Femur (tissue), 1 donor: ENCODE measurements around the gene BBX.

Experiments used
- DNase-seq: peaks from one replicate; pipeline ENCODE4 v3.0.0-alpha.2; 2017

The BBX gene

DNA sequence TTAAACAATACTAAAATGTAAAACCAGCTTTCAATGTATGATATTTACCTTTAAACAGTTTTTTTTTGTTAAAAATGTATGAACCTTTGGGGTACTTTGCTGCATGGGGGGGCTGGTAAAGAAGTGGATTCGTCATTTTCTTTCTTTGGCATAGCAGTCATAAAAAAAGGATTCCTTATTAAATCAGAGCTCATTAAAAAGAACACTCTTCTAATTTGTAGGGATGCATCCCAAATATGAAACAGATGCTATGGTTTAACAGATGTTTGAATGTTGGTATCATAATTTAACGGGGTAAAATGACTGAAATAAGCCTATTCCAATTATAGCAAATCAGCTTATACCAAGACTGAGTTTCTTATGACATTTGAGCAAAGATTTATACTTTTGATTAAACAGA lies 234.4 kb downstream of the BBX start:
- DNase-seq: no peak

DNA sequence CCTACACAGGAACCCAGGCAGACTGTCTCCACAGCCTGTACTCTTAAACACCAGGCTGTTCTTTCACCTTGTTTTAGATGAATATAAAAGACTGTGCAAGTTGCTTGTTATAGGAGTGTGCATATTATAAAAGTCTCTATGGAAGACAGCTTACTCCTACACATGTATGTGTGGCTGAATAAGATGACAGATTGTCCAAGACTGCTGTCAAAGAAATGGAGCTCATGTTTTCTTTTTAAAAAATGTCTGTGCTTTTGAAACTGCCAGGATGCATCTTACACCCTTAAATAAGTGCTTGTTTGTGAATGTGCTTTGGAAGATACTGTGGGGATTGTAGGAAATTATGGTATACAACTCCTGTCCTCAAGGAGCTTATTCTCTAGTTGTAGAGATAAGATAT lies 237.4 kb downstream of the BBX start:
- no peak for DNase-seq

- DNase-seq: no peak
Observed at GRCh38 chr3:107761391-107761790, 238.6 kb downstream of the BBX start.

GRCh38 chr3:107765524-107765923 lies 242.8 kb downstream of the BBX start:
- DNase-seq: no peak

DNA sequence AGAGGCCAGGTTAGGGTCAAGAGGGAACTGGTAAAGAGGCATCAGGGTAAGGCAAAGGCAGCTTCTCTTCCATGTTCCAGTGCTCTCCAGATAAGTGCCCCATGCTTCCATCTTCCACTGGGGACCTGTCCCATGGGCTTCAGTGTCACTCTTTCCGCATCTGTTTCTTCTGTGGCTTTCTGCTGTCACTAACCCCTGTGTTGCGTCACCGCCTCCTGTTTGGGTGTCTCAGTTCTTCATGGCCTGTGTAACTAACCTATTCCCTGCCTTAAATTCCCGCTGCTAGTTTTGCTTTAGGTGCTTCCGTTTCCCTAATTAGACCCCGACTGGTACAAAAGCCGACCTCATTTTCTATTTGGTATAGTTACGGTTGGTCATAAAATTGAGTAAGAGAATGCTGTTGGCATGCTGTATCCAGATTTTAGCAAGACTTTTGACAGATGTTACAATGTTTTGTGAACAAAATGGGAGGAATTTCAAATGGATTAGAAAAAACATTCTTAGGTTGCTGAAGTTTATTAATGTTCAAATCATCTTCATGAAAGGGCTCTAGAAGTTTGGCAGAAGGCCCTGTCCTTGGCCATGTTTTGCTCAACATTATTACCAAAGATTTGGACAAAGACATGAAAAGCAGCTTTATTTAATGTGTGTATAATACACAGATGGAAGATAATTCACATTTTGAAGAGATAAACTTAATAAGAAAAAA lies 245.3 kb downstream of the BBX start:
- no peak for DNase-seq

- no peak for DNase-seq
Observed at GRCh38 chr3:107769882-107770281, 247.1 kb downstream of the BBX start.

- DNase-seq: no peak
Observed at GRCh38 chr3:107772016-107772415, 249.3 kb downstream of the BBX start.

DNA sequence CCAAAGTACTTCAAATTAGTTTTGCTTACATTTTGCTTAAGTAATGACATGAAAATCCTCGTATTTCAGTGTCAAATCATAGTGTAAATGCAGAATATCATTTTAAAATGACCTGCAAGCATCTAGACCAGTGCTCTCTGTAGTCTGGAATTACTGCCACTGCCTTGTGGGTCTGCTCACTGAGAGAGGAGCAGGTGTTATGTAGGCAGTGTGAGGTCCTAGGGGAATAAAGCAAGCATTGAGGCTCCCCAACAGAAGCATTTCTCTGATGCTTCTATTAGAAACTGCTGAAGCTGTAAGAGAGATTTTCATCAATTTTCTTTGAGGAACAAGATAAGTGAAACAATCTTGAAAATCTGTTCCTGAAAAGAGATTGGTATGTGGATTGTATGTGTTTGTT lies 253.2 kb downstream of the BBX start:
- no peak for DNase-seq

DNA sequence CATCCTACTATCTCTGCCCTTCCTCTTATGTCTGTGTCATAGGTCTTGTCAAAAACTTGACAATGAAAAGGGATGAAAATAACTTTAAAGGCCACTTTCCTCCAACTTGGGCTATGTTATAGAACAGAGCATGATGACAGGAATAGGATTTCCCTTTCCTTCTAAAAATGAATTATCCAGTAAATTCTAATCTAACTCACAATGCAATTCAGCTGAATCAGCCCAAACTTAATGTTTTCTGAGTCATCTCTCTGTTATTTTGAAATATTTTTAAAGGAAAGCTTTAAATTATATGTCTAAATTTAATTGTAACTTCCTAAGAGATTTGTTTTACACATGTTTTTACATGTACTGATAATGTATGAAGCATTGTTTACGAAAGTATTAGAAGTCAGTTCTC lies 258.5 kb downstream of the BBX start:
- no peak for DNase-seq

DNA sequence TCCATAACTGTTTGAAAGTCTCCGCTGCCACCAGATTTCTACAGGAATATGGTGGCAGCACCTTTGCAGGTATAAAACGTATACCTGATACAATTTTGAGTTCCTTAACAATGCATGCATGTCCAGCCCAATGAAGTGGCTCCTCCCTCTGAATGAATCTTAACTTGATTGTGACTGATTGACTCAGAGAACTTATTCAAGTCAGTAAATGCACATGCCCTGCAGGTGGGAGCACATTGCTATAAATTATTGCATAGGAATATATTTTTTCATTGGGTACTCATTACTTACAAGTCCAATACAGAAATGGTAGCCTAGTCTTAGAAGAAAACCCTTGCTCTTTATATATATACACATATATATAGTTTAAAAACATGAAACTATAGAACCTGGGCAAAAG lies 259.3 kb downstream of the BBX start:
- DNase-seq: no peak

DNA sequence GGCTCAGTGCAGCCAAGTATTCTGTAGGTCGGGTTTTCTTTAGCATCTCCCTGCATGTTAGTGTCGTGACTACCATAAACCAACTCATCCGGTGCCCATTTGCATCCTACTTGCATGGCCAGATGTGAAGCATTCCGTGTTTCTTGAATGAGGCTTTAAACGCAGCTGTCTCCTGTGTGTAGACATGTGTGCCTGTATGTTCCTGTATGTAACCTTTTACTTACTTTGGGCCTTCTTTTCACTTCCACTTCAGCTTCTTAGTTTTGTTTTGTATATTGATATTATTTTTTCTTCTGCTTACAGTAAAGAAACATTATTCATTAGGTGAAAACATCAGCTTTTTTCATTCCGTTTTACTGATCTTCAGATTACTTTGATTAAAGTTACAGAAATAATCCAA lies 267.9 kb downstream of the BBX start:
- DNase-seq: no peak

DNA sequence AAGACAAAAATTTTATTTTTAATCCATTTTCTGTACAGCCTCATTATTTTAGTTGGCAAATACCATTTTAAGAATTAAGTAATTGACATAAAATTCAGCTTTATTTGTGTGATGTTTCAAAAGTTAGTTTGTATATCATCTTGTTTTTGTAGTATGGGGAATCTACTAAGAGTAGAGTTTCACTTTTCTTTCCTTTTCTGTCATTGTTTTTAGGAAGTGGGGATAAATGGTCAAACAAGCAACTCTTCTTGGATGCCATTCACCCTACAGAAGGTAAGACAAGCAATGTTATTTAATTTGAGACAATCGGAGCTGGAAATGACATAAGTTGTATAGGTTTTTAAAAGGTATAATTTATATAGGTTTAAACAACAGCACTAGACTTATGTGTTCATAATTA lies 268.3 kb downstream of the BBX start:
- no peak for DNase-seq

DNA sequence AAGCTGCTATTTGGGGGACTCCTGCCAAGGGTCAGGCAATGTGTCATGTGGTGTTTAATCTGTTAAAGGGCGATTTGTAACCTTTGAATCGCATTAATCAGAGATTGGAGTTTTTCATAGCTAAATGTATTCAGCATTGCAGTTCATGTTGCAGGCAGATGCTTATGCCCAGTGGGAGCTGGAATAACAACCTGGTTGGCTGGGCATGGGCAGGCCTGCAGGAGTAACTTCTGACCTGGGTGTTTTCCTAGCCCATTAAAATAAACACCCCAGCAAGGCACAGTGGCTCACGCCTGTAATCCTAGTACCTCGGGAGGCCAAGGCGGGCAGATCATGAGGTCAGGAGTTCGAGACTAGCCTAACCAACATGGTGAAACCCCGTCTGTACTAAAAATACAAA lies 268.7 kb downstream of the BBX start:
- DNase-seq: no peak

DNA sequence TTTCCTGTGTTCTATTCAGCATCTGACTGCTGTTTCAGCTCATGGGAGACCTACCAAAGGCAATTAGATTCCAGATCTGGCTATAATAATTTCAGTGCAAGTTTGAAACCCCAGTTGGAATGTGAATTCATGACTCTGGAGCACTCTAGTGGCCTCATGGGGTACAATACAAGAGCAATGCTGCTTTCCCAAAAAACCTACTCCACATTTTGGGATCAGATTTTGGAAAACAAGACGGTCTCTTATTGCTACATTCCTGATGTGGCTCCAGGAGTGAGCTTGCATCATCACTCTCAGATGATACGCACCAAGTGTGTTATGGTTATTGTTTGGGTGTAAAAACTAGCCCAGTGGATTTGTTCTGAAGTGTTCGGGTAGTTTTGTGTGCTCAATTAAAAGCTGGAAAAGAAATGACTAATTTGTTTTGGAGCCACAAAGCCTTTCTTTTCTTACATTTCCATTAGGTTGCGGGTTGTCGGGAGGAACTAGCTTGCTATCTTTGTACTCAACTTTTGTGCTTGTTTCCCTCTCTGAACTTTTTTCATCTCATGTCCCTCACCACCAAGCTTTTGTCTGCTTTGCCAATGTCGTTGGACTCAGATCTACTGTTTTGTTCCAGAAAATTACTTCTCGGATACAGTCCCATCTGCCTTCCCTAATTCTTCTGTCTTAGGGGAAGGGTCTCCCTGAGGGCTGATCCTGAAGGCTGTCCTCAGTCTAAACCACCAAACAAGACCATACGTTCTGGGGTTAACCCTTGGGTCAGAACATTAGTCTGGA lies 272.1 kb downstream of the BBX start:
- DNase-seq: no peak

- DNase-seq: no peak
Observed at GRCh38 chr3:107795514-107796094, 272.8 kb downstream of the BBX start.

- DNase-seq: no peak
Observed at GRCh38 chr3:107796791-107797190, 274.0 kb downstream of the BBX start.

- no peak for DNase-seq
Observed at GRCh38 chr3:107797586-107797985, 274.8 kb downstream of the BBX start.

DNA sequence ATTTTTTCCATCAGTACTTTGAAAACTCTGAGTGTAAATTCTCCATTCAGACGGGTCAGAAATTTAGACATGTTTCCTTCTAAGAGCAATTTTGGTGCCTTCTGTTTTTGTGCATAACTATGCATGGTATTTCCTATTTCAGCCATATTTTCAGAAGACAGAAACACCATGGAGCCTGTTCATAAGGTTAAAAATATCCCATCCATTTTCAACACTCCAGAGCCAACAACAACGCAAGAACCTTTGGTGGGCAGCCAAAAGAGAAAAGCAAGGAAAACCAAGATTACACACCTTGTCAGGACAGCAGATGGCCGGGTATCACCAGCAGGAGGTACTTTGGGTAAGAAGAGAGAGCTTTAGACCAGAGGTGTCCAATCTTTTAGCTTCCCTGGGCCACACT lies 275.6 kb downstream of the BBX start:
- DNase-seq: no peak

- DNase-seq: no peak
Observed at GRCh38 chr3:107800710-107801109, 277.9 kb downstream of the BBX start.

GRCh38 chr3:107803170-107803569 lies 280.4 kb downstream of the BBX start:
- DNase-seq: no peak

DNA sequence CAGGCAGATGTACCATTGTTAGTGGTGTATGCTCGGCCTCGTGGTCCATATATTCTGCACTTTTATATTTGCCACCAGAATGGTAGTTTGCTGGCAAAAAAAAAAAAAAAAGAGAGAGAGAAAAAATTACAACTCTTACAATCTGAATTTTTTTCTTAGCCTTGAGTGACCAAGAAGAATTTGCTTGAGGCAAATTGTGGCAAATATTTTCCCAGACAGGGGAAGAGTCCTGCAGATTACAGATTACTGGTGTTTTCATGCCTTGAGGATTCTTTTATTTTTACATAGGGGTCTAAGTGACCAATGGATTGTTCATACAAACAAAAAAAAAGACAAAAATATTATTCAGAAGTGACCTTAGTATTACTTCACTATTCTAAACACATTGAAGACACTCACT lies 283.3 kb downstream of the BBX start:
- DNase-seq: no peak

DNA sequence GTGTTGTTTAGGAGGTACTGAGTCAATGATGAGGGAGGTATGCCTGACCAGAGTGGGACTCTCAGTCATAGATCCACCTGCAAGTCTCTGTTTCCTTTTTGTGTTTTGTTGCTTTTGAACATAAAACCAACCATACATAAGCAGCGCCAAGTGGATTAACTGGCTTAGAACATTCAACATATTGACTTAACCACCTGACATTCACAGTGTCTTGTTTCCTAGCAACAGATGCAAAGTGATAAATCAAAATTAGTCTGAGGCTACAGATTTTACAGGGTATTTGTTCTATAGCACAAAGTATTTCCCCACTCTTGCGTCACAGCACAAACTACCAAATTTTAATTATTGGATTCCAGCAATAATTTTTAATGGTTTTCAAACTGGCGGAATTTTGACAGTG lies 283.8 kb downstream of the BBX start:
- DNase-seq: no peak

DNA sequence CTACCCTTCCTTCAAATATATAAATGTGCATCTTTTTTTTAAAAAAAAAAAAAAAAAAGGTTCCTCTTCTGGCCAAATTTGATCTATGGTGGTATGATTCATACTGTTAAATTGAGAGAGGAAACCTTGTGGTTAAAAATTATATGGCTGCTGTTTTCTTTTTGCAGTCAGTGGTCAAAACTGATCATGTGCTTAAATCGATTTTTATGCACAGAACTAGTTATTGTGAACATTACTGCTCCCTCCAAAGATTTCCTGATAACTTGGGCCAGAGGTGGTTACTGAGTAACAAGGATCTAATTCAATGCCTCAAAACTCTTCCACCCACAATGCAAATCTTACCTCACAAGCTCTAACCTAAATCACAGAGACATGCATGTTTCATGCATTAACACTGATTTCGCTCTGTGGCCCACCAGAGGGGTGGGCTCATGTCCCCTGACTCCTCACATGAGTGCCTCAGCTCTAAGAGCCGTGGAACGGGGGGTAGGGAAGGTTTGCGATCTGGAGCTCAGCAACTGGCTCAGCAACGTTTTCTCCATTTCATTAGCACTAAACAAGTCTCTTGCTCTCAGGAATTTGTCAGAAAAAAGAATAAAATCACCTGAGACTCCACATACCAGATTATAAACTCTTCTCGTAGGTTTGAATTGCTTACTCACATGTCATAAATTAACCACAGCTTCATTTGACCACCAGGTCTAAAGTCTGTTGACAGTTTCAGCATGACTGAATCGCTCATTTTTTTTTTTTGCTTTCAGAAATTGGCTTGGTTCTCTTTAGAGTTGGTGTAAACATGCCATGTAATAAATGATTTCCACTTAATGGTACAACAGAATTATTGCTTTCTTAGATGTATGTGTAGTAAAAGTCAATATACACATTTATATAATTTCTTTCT lies 287.7 kb downstream of the BBX start:
- no peak for DNase-seq
